Activated T-helper 2 cell treated with anti-CD3 and anti-CD28 coated beads, Interferon-gamma antibody, Interleukin-2, Interleukin-4, amounts not matched to agents 10 μg/mL and 5 μg/mL and 100 μg/mL, durations not matched to agents 14 hours and 24 hours and 36 hours (primary cell): ENCODE data around the gene GIMAP4. TPM values are rescaled to one million over a fixed set of nuclear protein-coding genes. Genes with fewer than 3 reads are reported as not detected.
"Not testable (repeated sequence)": the region's sequence is repeated elsewhere in the genome, so short reads cannot be mapped to it uniquely, and the experiment has no call there.

Experiments used
- DNase-seq: peaks from one replicate; pipeline ENCODE4 v3.0.0; 2021; ENCODE audit warnings: low spot score
- H3K27ac Mint-ChIP-seq: one replicate; pipeline ENCODE4 v1.8.0; 2021; ENCODE audit warnings: mixed read lengths
- H3K27me3 Mint-ChIP-seq: one replicate; pipeline ENCODE4 v1.8.0; 2021; ENCODE audit warnings: low read depth, mixed read lengths
- H3K36me3 Mint-ChIP-seq: one replicate; pipeline ENCODE4 v1.8.0; 2021; ENCODE audit warnings: low read depth, mixed read lengths
- H3K4me1 Mint-ChIP-seq: one replicate; pipeline ENCODE4 v1.8.0; 2021; ENCODE audit warnings: low read depth, mixed read lengths
- H3K4me3 Mint-ChIP-seq: one replicate; pipeline ENCODE4 v1.8.0; 2021; ENCODE audit warnings: low read depth, mild to moderate bottlenecking, moderate library complexity, mixed read lengths
- H3K9me3 Mint-ChIP-seq: one replicate; pipeline ENCODE4 v1.8.0; 2021; ENCODE audit warnings: mixed read lengths
- intact Hi-C: fragments of 100-400 bp; cut with micrococcal nuclease; formaldehyde crosslinking; loops from one replicate; pipeline ENCODE4 v1.15.1; 2023
- total RNA-seq: library from RNA; stranded (reverse); gene quantifications from 2 replicates; pipeline ENCODE4 v1.2.3, GENCODE V29; 2022

The GIMAP4 gene
- total RNA-seq, 1 donor from 2014 or later: 36.7 TPM

- H3K27me3 Mint-ChIP-seq: no peaks in the 10 kb centered on the region
- H3K9me3 Mint-ChIP-seq: peaks cover 18% of the 10 kb centered on the region
- H3K4me1 Mint-ChIP-seq: peaks cover 50% of the 10 kb centered on the region
- DNase-seq: no peak
- H3K27ac Mint-ChIP-seq: no peak overlapping the region
- H3K4me3 Mint-ChIP-seq: peak overlapping the region; percentile 22
- H3K36me3 Mint-ChIP-seq: peaks cover 36% of the 10 kb centered on the region
- intact Hi-C loops: loop anchor here (5.0 to 10.0 kb wide), 2 partner anchors 50 to 67 kb away; partner anchors contain the start of gene GIMAP6
Measured at GRCh38 chr7:150565239-150565638, 2.0 kb upstream of the GIMAP4 start.

- H3K9me3 Mint-ChIP-seq: peaks cover 9% of the 10 kb centered on the region
- no peak overlapping the region for H3K27ac Mint-ChIP-seq
- H3K36me3 Mint-ChIP-seq: peaks cover 36% of the 10 kb centered on the region
- intact Hi-C loops: loop anchor here (2.0 to 10.0 kb wide), 3 partner anchors 49 to 103 kb away; partner anchors contain the start of gene GIMAP6
- no peak for DNase-seq
- H3K27me3 Mint-ChIP-seq: no peaks in the 10 kb centered on the region
- H3K4me3 Mint-ChIP-seq: no peak overlapping the region
- peaks cover 52% of the 10 kb centered on the region for H3K4me1 Mint-ChIP-seq
Measured at GRCh38 chr7:150566123-150566522, 1.1 kb upstream of the GIMAP4 start.

GRCh38 chr7:150566572-150566971 lies 618 bp upstream of the GIMAP4 start:
- H3K36me3 Mint-ChIP-seq: peaks cover 38% of the 10 kb centered on the region
- no peak for DNase-seq

GRCh38 chr7:150567871-150568301 lies 696 bp downstream of the GIMAP4 start:
- Mint-ChIP-seq H3K27ac (peak overlapping the region; percentile 97), H3K4me3 (peak overlapping the region; percentile 89), H3K27me3 (no peaks in the 10 kb centered on the region), H3K4me1 (peaks cover 56% of the 10 kb centered on the region), H3K36me3 (peaks cover 41% of the 10 kb centered on the region), H3K9me3 (peaks cover 13% of the 10 kb centered on the region)
- DNase-seq: no peak
- intact Hi-C loops: loop anchor here (2.0 to 10.0 kb wide), 9 partner anchors 17 to 187 kb away; partner anchors contain the start of genes GIMAP1, GIMAP6, GIMAP7 and GIMAP8

More at GRCh38 chr7:150566572-150566971, 618 bp upstream of the GIMAP4 start:
- H3K4me1 Mint-ChIP-seq: peaks cover 52% of the 10 kb centered on the region
- H3K27me3 Mint-ChIP-seq: no peaks in the 10 kb centered on the region
- intact Hi-C loops: loop anchor here (2.0 to 10.0 kb wide), 3 partner anchors 48 to 102 kb away; partner anchors contain the start of gene GIMAP6
- H3K9me3 Mint-ChIP-seq: peaks cover 6% of the 10 kb centered on the region
- H3K27ac Mint-ChIP-seq: no peak overlapping the region
- H3K4me3 Mint-ChIP-seq: peak overlapping the region; percentile 89

- no peak for DNase-seq
Measured at GRCh38 chr7:150568714-150569113, 1.5 kb downstream of the GIMAP4 start.

GRCh38 chr7:150569245-150569955 lies 2.2 kb downstream of the GIMAP4 start:
- peak overlapping the region; percentile 89 for H3K4me3 Mint-ChIP-seq
- no peak for DNase-seq
- H3K4me1 Mint-ChIP-seq: peaks cover 44% of the 10 kb centered on the region
- intact Hi-C loops: loop anchor here (2.0 to 10.0 kb wide), 8 partner anchors 15 to 185 kb away; partner anchors contain the start of genes GIMAP1, GIMAP6, GIMAP7 and GIMAP8
- peaks cover 26% of the 10 kb centered on the region for H3K9me3 Mint-ChIP-seq
- H3K27ac Mint-ChIP-seq: peak overlapping the region; percentile 97
- peaks cover 55% of the 10 kb centered on the region for H3K36me3 Mint-ChIP-seq
- no peaks in the 10 kb centered on the region for H3K27me3 Mint-ChIP-seq

More at GRCh38 chr7:150568714-150569113, 1.5 kb downstream of the GIMAP4 start:
- intact Hi-C loops: loop anchor here (2.0 to 10.0 kb wide), 8 partner anchors 16 to 186 kb away; partner anchors contain the start of genes GIMAP1, GIMAP6, GIMAP7 and GIMAP8
- no peaks in the 10 kb centered on the region for H3K27me3 Mint-ChIP-seq
- H3K27ac Mint-ChIP-seq: peak overlapping the region; percentile 97
- peaks cover 51% of the 10 kb centered on the region for H3K4me1 Mint-ChIP-seq
- H3K9me3 Mint-ChIP-seq: peaks cover 22% of the 10 kb centered on the region
- peak overlapping the region; percentile 89 for H3K4me3 Mint-ChIP-seq
- H3K36me3 Mint-ChIP-seq: peaks cover 50% of the 10 kb centered on the region

GRCh38 chr7:150570556-150571465 lies 3.6 kb downstream of the GIMAP4 start:
- intact Hi-C loops: no loop called here
- peaks cover 39% of the 10 kb centered on the region for H3K4me1 Mint-ChIP-seq
- H3K27me3 Mint-ChIP-seq: no peaks in the 10 kb centered on the region

DNA sequence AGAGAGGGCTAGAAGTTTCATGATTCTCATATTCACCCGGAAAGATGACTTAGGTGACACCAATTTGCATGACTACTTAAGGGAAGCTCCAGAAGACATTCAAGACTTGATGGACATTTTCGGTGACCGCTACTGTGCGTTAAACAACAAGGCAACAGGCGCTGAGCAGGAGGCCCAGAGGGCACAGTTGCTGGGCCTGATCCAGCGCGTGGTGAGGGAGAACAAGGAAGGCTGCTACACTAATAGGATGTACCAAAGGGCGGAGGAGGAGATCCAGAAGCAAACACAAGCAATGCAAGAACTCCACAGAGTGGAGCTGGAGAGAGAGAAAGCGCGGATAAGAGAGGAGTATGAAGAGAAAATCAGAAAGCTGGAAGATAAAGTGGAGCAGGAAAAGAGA lies 5.3 kb downstream of the GIMAP4 start:
- H3K4me1 Mint-ChIP-seq: peaks cover 28% of the 10 kb centered on the region
- no peak for DNase-seq
- intact Hi-C loops: no loop called here

More at GRCh38 chr7:150570556-150571465, 3.6 kb downstream of the GIMAP4 start:
- Mint-ChIP-seq H3K27ac (peak overlapping the region; percentile 97), H3K4me3 (peak overlapping the region; percentile 56), H3K9me3 (peaks cover 34% of the 10 kb centered on the region), H3K36me3 (peaks cover 69% of the 10 kb centered on the region)
- DNase-seq: no peak

DNA sequence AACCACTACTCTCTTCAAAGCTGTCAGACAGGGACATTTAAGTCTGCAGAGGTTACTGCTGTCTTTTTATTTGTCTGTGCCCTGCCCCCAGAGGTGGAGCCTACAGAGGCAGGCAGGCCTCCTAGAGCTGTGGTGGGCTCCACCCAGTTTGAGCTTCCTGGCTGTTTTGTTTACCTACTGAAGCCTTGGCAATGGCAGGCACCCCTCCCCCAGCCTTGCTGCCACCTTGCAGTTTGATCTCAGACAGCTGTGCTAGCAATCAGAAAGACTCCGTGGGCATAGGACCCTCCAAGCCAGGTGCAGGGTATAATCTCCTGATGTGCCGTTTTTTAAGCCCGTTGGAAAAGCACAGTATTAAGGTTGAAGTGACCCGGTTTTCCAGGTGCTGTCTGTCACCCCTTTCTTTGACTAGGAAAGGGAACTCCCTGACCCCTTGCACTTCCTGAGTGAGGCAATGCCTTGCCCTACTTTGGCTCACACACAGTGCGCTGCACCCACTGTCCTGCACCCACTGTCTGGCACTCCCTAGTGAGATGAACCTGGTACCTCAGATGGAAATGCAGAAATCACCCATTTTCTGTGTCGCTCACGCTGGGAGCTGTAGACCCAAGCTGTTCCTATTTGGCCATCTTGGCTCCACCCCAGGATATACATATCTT lies 12.9 kb downstream of the GIMAP4 start:
- intact Hi-C loops, H3K27ac Mint-ChIP-seq, H3K27me3 Mint-ChIP-seq, H3K4me3 Mint-ChIP-seq: not testable (repeated sequence)
- H3K36me3 Mint-ChIP-seq: peaks cover 77% of the 10 kb centered on the region
- peaks cover 20% of the 10 kb centered on the region for H3K4me1 Mint-ChIP-seq
- H3K9me3 Mint-ChIP-seq: peaks cover 55% of the 10 kb centered on the region
- DNase-seq: peak; percentile 39

More for the DNA sequence above, 5.3 kb downstream of the GIMAP4 start:
- no peak overlapping the region for H3K27ac Mint-ChIP-seq
- H3K9me3 Mint-ChIP-seq: peaks cover 47% of the 10 kb centered on the region
- H3K4me3 Mint-ChIP-seq: no peak overlapping the region
- H3K27me3 Mint-ChIP-seq: no peaks in the 10 kb centered on the region
- H3K36me3 Mint-ChIP-seq: peaks cover 85% of the 10 kb centered on the region

- no peak overlapping the region for H3K4me3 Mint-ChIP-seq
- intact Hi-C loops: no loop called here
- no peak for DNase-seq
- H3K4me1 Mint-ChIP-seq: peaks cover 26% of the 10 kb centered on the region
- peak overlapping the region; percentile 13 for H3K27ac Mint-ChIP-seq
- H3K27me3 Mint-ChIP-seq: no peaks in the 10 kb centered on the region
- peaks cover 49% of the 10 kb centered on the region for H3K9me3 Mint-ChIP-seq
- peaks cover 70% of the 10 kb centered on the region for H3K36me3 Mint-ChIP-seq
Measured at GRCh38 chr7:150580638-150581394, 13.6 kb downstream of the GIMAP4 start.

DNA sequence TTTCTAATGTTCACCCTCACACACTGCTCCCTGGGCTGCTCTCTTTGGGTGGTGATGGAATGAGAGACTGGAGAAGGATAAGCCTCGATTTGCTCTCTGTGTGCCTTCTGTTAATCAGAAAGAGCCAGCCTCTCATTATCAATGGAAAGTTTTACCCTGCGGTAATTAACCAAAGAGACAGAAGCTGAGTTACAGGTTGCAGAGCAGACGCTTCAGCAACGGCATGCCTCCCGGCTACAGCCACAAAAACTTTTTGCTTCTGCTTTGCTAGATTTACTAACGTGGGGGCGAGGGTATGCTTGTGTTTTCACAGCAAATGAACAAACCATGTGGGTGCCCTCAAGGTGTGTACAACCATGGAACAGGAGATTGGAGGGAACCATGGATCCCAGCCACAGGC lies 18.0 kb downstream of the GIMAP4 start:
- no peak for DNase-seq
- intact Hi-C loops: loop anchor here (2.0 to 5.0 kb wide), 2 partner anchors 16 to 82 kb away; no protein-coding TSS in a partner anchor
- H3K27ac Mint-ChIP-seq: peak overlapping the region; percentile 62
- H3K4me3 Mint-ChIP-seq: no peak overlapping the region
- no peaks in the 10 kb centered on the region for H3K27me3 Mint-ChIP-seq
- peaks cover 31% of the 10 kb centered on the region for H3K4me1 Mint-ChIP-seq
- peaks cover 32% of the 10 kb centered on the region for H3K9me3 Mint-ChIP-seq
- peaks cover 35% of the 10 kb centered on the region for H3K36me3 Mint-ChIP-seq
